BJ (cell line): ENCODE data around the gene LYPD6. TPM values are rescaled to one million over a fixed set of nuclear protein-coding genes. Genes with fewer than 3 reads are reported as not detected.

Experiments
- CTCF ChIA-PET: fragments of 350-600 bp; formaldehyde crosslinking; extraction: SDS; loops from one replicate; lab custom pipeline; 2021; ENCODE audit warnings: antibody characterized with exemption, inconsistent platforms; lab: Yijun Ruan, JAX
- POLR2A ChIA-PET: fragments of 300-600 bp; sonication (Branson Sonifier 250); formaldehyde crosslinking; extraction: SDS; loops from one replicate; lab custom pipeline; 2021; ENCODE audit warnings: antibody characterized with exemption; lab: Charles Lee
- DNase-seq: peaks from one replicate; pipeline ENCODE4 v3.0.0-alpha.2; 2011; ENCODE audit warnings: low read depth
- H3K27me3 ChIP-seq: 2 replicates; pipeline ENCODE4 v1.6.0; 2011; ENCODE audit warnings: low read length; ENCODE audit not compliant: control insufficient read depth, insufficient read depth
- H3K36me3 ChIP-seq: 2 replicates; pipeline ENCODE4 v1.5.1; 2011; ENCODE audit warnings: low read length; ENCODE audit not compliant: control insufficient read depth, insufficient read depth
- H3K4me3 ChIP-seq: 2 replicates; pipeline ENCODE4 v1.5.1; 2011; ENCODE audit warnings: low read depth, mild to moderate bottlenecking, control low read depth, low read length
- polyA plus RNA-seq: library from polyadenylated mRNA; depleted of rRNA; stranded (reverse); fragments of >200 nt; gene quantifications from 2 replicates; pipeline ENCODE4 v1.2.3, GENCODE V29; 2011
- TF ChIP-seq, protein P1 (sequence below): IDR thresholded peaks from 2 replicates; pipeline ENCODE4 v1.5.1; 2011; ENCODE audit warnings: low read depth, mild to moderate bottlenecking, control low read depth, inconsistent platforms, low read length, moderate library complexity; ENCODE audit not compliant: insufficient read depth

Gene LYPD6
- polyA plus RNA-seq, 1 experiment = 7.1 TPM

DNA sequence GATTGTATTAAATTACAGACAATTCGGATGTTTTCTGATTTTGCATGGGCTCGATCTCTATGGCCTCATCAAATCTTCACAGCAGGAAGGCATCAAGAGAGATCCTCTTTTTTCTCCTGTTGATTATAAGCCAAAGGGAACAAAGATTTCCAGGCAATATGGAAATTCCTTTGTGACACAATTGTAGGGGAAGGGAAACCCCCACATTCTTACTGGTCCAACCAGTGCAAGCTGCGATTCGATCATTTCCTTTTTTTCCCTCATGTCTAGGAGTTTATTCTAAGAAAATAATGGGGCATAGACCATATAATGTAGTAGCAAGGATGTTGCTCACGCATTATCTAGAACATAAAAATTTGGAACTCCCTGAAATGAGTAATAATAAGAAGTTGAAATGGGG lies 87.7 kb downstream of the LYPD6 start:
- Histone ChIP-seq H3K27me3 (no peaks in the 10 kb centered on the region), H3K36me3 (no peaks in the 10 kb centered on the region), H3K4me3 (no peak overlapping the region)
- POLR2A ChIA-PET = no interaction called here
- no peak for DNase-seq
- TF ChIP-seq, protein P1, sequence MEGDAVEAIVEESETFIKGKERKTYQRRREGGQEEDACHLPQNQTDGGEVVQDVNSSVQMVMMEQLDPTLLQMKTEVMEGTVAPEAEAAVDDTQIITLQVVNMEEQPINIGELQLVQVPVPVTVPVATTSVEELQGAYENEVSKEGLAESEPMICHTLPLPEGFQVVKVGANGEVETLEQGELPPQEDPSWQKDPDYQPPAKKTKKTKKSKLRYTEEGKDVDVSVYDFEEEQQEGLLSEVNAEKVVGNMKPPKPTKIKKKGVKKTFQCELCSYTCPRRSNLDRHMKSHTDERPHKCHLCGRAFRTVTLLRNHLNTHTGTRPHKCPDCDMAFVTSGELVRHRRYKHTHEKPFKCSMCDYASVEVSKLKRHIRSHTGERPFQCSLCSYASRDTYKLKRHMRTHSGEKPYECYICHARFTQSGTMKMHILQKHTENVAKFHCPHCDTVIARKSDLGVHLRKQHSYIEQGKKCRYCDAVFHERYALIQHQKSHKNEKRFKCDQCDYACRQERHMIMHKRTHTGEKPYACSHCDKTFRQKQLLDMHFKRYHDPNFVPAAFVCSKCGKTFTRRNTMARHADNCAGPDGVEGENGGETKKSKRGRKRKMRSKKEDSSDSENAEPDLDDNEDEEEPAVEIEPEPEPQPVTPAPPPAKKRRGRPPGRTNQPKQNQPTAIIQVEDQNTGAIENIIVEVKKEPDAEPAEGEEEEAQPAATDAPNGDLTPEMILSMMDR = no peak
- CTCF ChIA-PET = interaction anchor here (1.3 kb wide), 1 partner anchor 93 kb away, joined by 3 read pairs; no protein-coding TSS in a partner anchor

DNA sequence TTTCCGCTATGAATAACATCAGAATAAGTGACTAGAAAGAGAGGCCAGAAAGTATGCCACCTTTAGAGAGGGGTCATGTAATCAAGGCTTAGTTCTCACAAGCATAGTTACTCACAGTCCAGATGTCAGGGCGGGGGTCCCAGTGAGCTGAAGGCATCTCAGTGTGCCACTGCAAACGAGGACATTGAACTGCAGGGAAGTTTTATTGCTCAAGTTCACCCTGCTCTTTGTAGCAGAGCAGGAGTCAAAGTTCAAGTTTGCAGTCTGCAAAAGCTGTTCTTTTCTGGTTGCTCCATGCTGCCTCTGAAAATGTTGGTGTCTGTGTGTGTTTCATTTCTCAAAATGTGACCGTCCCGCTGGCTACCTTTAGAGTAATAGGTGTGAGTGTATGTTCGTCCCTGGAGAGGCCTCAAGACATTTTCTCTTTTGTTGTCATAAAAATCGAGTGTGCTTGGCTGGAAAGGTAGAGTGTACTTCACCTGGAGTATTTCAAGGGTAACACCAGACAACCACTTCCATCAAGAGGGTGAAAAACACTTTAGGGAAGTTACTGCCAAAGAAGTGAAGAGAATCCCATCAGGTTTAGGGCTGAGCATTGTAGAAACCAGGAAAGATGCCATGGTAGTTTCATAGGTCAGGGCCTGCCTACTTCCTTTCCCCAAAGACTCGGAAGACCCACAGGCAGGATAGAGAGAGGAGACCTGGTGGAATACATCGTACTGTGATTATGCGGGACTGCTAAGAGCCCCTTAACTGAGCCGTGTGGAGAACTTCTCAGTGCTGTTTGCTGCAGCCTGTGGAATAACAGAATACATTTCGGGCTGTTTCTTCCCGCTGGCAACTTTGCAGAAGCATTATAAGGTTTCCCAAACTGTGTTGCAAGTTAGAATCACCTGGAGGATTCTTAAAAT lies 89.9 kb downstream of the LYPD6 start:
- TF ChIP-seq, protein P1 = no peak
- ChIA-PET CTCF (no interaction called here), POLR2A (no interaction called here)
- H3K4me3 ChIP-seq = no peak overlapping the region
- no peaks in the 10 kb centered on the region for H3K27me3 ChIP-seq
- no peaks in the 10 kb centered on the region for H3K36me3 ChIP-seq
- no peak for DNase-seq

DNA sequence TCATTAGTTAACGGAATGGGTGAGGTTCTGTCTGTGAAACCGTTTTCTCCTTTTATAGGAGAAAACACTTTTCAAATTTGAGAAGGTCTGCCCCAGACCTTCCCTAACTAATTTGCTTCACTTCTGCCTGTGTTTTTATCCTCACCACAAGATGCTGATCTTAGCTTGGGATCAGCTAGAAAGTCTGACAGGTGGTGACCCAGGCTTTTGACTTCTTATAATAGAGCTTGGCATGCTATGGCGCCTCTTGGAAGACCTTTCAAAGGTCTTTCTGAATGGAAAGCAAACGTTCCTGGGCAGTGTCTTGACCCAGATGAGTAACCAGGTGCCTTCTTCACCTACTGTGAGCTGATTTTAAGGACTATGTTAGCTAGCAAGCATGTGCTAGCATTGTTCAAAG lies 91.4 kb downstream of the LYPD6 start:
- ChIA-PET CTCF (no interaction called here), POLR2A (no interaction called here)
- TF ChIP-seq, protein P1 = no peak
- H3K27me3 ChIP-seq = no peaks in the 10 kb centered on the region
- DNase-seq = no peak
- no peak overlapping the region for H3K4me3 ChIP-seq
- no peaks in the 10 kb centered on the region for H3K36me3 ChIP-seq

DNA sequence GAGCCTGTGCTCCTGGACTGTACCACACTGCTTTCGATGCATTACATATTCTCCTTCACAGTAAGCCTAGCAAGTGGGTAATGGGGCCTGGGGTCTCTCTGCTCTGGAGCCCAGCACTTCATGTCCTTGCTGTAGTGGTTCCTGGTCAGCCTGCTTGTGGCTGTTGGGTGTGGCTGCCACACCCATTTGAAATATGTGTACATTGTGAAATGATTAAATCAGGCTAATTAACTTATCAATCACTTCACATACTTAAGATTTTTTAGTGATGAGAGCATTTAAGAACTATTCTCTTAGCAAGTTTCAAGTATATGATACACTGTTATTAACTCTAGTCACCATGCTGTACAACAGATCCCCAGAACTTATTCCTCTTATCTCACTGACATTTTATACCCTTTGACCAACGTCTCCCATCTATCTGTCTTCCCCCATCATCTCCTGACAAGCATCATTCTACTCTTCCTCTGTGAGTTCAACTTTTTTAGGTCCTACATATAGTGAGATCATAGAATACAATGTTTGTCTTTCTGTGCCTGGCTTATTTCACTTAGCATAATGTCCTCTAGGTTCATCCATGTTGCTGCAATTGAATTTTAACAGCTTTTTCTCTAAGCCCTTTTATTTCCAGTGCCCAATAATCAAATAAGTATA lies 92.1 kb downstream of the LYPD6 start:
- peak; percentile 53 for DNase-seq
- CTCF ChIA-PET = interaction anchor here (1.0 to 1.4 kb wide), 2 partner anchors 8 to 29 kb away, joined by 3 to 4 read pairs; no protein-coding TSS in a partner anchor
- Histone ChIP-seq H3K36me3 (no peaks in the 10 kb centered on the region), H3K27me3 (no peaks in the 10 kb centered on the region), H3K4me3 (no peak overlapping the region)
- POLR2A ChIA-PET = no interaction called here
- TF ChIP-seq, protein P1 = no peak

DNA sequence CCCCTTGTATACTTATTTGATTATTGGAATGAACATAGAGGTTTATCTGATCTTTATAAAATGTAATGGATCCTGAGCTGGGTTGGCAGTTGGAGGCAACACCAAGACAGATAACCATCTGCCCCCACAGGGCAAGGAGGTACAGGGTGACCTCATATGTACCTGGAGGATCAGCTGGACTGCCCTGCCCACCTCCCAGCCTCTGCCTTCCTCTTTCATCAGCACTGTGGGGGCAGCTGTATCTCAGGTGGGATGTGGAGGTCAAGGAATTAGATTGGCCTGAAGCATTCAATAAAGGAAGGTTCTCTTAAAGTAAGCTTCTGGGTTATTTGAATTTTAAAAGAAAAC lies 92.6 kb downstream of the LYPD6 start:
- TF ChIP-seq, protein P1 = no peak
- DNase-seq = no peak
- no peaks in the 10 kb centered on the region for H3K27me3 ChIP-seq
- no peaks in the 10 kb centered on the region for H3K36me3 ChIP-seq
- ChIA-PET CTCF (interaction anchor here (0.6 to 1.4 kb wide), 3 partner anchors 8 to 149 kb away, joined by 3 to 4 read pairs (median 3); no protein-coding TSS in a partner anchor), POLR2A (no interaction called here)
- H3K4me3 ChIP-seq = no peak overlapping the region
